Activated CD8-positive, alpha-beta T cell treated with anti-CD3 and anti-CD28 coated beads for 36 hours (primary cell): ENCODE measurements around the gene KAZN. TPM values are rescaled to one million over a fixed set of nuclear protein-coding genes. Genes with fewer than 3 reads are reported as not detected.

ENCODE experiments used
- ATAC-seq: fragments of 200-7000 bp; cut with Tn5 transposase; one replicate; pipeline ENCODE4 v1.10.0; 2021; ENCODE audit warnings: mild to moderate bottlenecking, moderate library complexity
- CTCF ChIA-PET: fragments of 350-600 bp; sonication (Branson Sonifier 250); formaldehyde crosslinking; loops from one replicate; lab custom pipeline; 2021; ENCODE audit warnings: antibody characterized with exemption; lab: Charles Lee
- POLR2A ChIA-PET: fragments of 350-600 bp; sonication (Branson Sonifier 250); formaldehyde crosslinking; loops from one replicate; lab custom pipeline; 2021; ENCODE audit warnings: antibody characterized with exemption; lab: Charles Lee
- DNase-seq: peaks from one replicate; pipeline ENCODE4 v3.0.0-alpha.2; 2020
- H3K27ac Mint-ChIP-seq: one replicate; pipeline ENCODE4 v1.8.0; 2021; ENCODE audit warnings: mild to moderate bottlenecking, mixed read lengths
- H3K27me3 Mint-ChIP-seq: one replicate; pipeline ENCODE4 v1.8.0; 2021; ENCODE audit warnings: mixed read lengths
- H3K36me3 Mint-ChIP-seq: one replicate; pipeline ENCODE4 v1.8.0; 2021; ENCODE audit warnings: low read depth, mixed read lengths
- H3K4me1 Mint-ChIP-seq: one replicate; pipeline ENCODE4 v1.8.0; 2021; ENCODE audit warnings: low read depth, mixed read lengths
- H3K4me3 Mint-ChIP-seq: one replicate; pipeline ENCODE4 v1.8.0; 2021; ENCODE audit warnings: mild to moderate bottlenecking, moderate library complexity, mixed read lengths
- H3K9me3 Mint-ChIP-seq: one replicate; pipeline ENCODE4 v1.8.0; 2021; ENCODE audit warnings: mixed read lengths
- CTCF ChIP-seq: fragments of 200-600 bp; IDR thresholded peaks from one replicate; pipeline ENCODE4 v1.8.0; 2022; ENCODE audit warnings: antibody characterized with exemption, mild to moderate bottlenecking
- intact Hi-C: fragments of 100-400 bp; cut with micrococcal nuclease; formaldehyde crosslinking; loops from one replicate; pipeline ENCODE4 v1.10.0; 2022
- total RNA-seq, 2 experiments: library from RNA; stranded (reverse); gene quantifications; one replicate each; pipeline ENCODE4 v1.2.3, GENCODE V29; 2021

Gene KAZN
- total RNA-seq, 2 experiments from 2014 or later: 1.7 to 1.9 TPM

- intact Hi-C loops: no loop called here
- peaks cover 3% of the 10 kb centered on the region for H3K4me1 Mint-ChIP-seq
- CTCF ChIA-PET: no interaction called here
- H3K27ac Mint-ChIP-seq: no peak overlapping the region
- no peak for TF ChIP-seq CTCF
- H3K4me3 Mint-ChIP-seq: no peak overlapping the region
- no peak for DNase-seq
- H3K27me3 Mint-ChIP-seq: no peaks in the 10 kb centered on the region
- no peak for ATAC-seq
- H3K9me3 Mint-ChIP-seq: peaks cover 4% of the 10 kb centered on the region
- no peaks in the 10 kb centered on the region for H3K36me3 Mint-ChIP-seq
- POLR2A ChIA-PET: no interaction called here
These were observed 465.3 kb downstream of the KAZN start for GRCh38 chr1:15063783-15064182.

- CTCF ChIA-PET: no interaction called here
- peaks cover 3% of the 10 kb centered on the region for H3K4me1 Mint-ChIP-seq
- H3K9me3 Mint-ChIP-seq: peaks cover 4% of the 10 kb centered on the region
- no peak for DNase-seq
- no peaks in the 10 kb centered on the region for H3K27me3 Mint-ChIP-seq
- POLR2A ChIA-PET: no interaction called here
- H3K36me3 Mint-ChIP-seq: no peaks in the 10 kb centered on the region
- no peak for ATAC-seq
- TF ChIP-seq CTCF: no peak
- no peak overlapping the region for H3K4me3 Mint-ChIP-seq
- no peak overlapping the region for H3K27ac Mint-ChIP-seq
- intact Hi-C loops: no loop called here
These were observed 465.9 kb downstream of the KAZN start for GRCh38 chr1:15064217-15064929.

- H3K9me3 Mint-ChIP-seq: peaks cover 4% of the 10 kb centered on the region
- H3K27me3 Mint-ChIP-seq: no peaks in the 10 kb centered on the region
- ChIA-PET CTCF (no interaction called here), POLR2A (no interaction called here)
- ATAC-seq (no peak), DNase-seq (no peak)
- no peak overlapping the region for H3K27ac Mint-ChIP-seq
- H3K36me3 Mint-ChIP-seq: no peaks in the 10 kb centered on the region
- intact Hi-C loops: no loop called here
- no peak for TF ChIP-seq CTCF
- H3K4me3 Mint-ChIP-seq: no peak overlapping the region
- H3K4me1 Mint-ChIP-seq: peaks cover 3% of the 10 kb centered on the region
These were observed 466.8 kb downstream of the KAZN start for GRCh38 chr1:15065291-15065690.

- no peak for TF ChIP-seq CTCF
- intact Hi-C loops: no loop called here
- ATAC-seq (no peak), DNase-seq (no peak)
- Mint-ChIP-seq H3K36me3 (no peaks in the 10 kb centered on the region), H3K9me3 (peaks cover 4% of the 10 kb centered on the region), H3K27me3 (no peaks in the 10 kb centered on the region), H3K4me1 (peaks cover 3% of the 10 kb centered on the region), H3K4me3 (no peak overlapping the region), H3K27ac (no peak overlapping the region)
- ChIA-PET CTCF (no interaction called here), POLR2A (no interaction called here)
These were observed 467.3 kb downstream of the KAZN start for GRCh38 chr1:15065736-15066135.

DNA sequence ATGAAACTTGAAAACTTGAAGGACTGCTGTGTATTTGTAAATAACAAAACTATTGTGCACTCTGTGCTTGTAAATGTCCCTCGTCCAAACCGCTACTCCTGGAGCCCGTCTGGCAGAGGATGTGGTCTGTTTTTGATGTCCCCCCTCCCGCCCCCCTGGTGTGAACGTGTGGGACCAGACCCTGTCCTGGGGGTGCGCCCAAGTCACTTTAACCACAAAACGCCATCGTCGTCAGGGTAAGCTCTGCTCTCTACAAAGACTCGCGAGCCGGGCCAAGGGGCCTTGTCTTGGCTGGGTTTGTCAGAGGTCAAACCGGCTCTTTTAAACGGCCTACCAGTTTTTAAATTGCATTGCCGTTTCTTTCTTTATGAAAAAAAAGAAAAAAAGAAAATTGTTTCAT is 467.7 kb downstream of the KAZN start:
- Mint-ChIP-seq H3K9me3 (peaks cover 4% of the 10 kb centered on the region), H3K36me3 (no peaks in the 10 kb centered on the region), H3K4me3 (no peak overlapping the region), H3K27ac (no peak overlapping the region), H3K4me1 (peaks cover 3% of the 10 kb centered on the region), H3K27me3 (no peaks in the 10 kb centered on the region)
- no peak for TF ChIP-seq CTCF
- peak; percentile 7 for DNase-seq
- POLR2A ChIA-PET: no interaction called here
- intact Hi-C loops: no loop called here
- ATAC-seq: no peak
- CTCF ChIA-PET: interaction anchor here (1.0 kb wide), 1 partner anchor 33 kb away, joined by 3 read pairs; no protein-coding TSS in a partner anchor
